HUES64 (cell line): Measurements from ENCODE around the gene EFCC1.

ENCODE experiments used
- H3K27ac ChIP-seq: 2 replicates; pipeline ENCODE4 v1.7.0; 2013; ENCODE audit warnings: low read depth, low read length, inconsistent platforms
- H3K27me3 ChIP-seq: 2 replicates; pipeline ENCODE4 v1.6.1; 2013; ENCODE audit warnings: mild to moderate bottlenecking, low read length; ENCODE audit not compliant: insufficient read depth
- H3K36me3 ChIP-seq: 2 replicates; pipeline ENCODE4 v1.6.1; 2013; ENCODE audit warnings: mild to moderate bottlenecking, low read length; ENCODE audit not compliant: insufficient read depth
- H3K4me1 ChIP-seq: 2 replicates; pipeline ENCODE4 v1.6.1; 2013; ENCODE audit warnings: mild to moderate bottlenecking, low read length, moderate library complexity; ENCODE audit not compliant: insufficient read depth
- H3K4me3 ChIP-seq: 2 replicates; pipeline ENCODE4 v1.5.1; 2013; ENCODE audit warnings: mild to moderate bottlenecking, low read length, moderate library complexity
- H3K9ac ChIP-seq: 2 replicates; pipeline ENCODE4 v1.6.1; 2013; ENCODE audit warnings: mild to moderate bottlenecking, low read depth, low read length
- H3K9me3 ChIP-seq: 2 replicates; pipeline ENCODE4 v1.6.1; 2013; ENCODE audit warnings: low read depth, low read length; ENCODE audit not compliant: insufficient read depth
- WGBS: fragments of 150-250, 120-280 bp; methylation state at CpG from one replicate; pipeline ENCODE4 v1.1.7; 2013; ENCODE audit warnings: missing lambda C conversion rate; 5-methylcytosine and 5-hydroxymethylcytosine counted together

Gene EFCC1

GRCh38 chr3:129035360-129036221 lies 34.5 kb downstream of the EFCC1 start:
- Histone ChIP-seq H3K27me3 (no peaks in the 10 kb centered on the region), H3K9ac (no peak overlapping the region), H3K27ac (no peak overlapping the region), H3K4me1 (no peaks in the 10 kb centered on the region), H3K9me3 (no peaks in the 10 kb centered on the region), H3K36me3 (no peaks in the 10 kb centered on the region), H3K4me3 (no peak overlapping the region)
- WGBS: 94% methylated on average over 11 of the region's 11 CpGs

- 88% methylated on average over 10 of the region's 10 CpGs for WGBS
- no peaks in the 10 kb centered on the region for H3K9me3 ChIP-seq
- H3K27ac ChIP-seq: no peak overlapping the region
- H3K4me1 ChIP-seq: no peaks in the 10 kb centered on the region
- no peaks in the 10 kb centered on the region for H3K27me3 ChIP-seq
- no peak overlapping the region for H3K9ac ChIP-seq
- no peaks in the 10 kb centered on the region for H3K36me3 ChIP-seq
- no peak overlapping the region for H3K4me3 ChIP-seq
These were observed 35.4 kb downstream of the EFCC1 start for GRCh38 chr3:129036222-129037092.

DNA sequence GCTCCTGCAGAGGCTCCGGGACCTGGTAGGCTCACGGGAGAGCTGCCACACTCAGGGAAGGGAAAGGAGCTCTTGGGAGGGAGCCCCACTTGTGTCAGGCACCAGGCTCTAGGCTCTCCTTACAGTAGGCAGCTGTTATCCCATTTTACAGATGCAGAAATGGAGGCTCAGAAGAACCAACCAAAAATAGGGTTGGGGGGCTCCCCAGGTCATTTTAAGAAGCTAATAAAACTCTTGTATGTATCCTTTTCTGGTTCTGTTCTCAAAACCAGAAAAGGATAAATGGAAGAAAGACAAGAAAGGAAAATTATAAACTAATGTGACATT lies 36.0 kb downstream of the EFCC1 start:
- no peaks in the 10 kb centered on the region for H3K4me1 ChIP-seq
- H3K36me3 ChIP-seq: no peaks in the 10 kb centered on the region
- no peak overlapping the region for H3K4me3 ChIP-seq
- H3K27ac ChIP-seq: no peak overlapping the region
- WGBS: 50% methylated on average over 2 of the region's 2 CpGs
- no peaks in the 10 kb centered on the region for H3K9me3 ChIP-seq
- H3K27me3 ChIP-seq: no peaks in the 10 kb centered on the region
- H3K9ac ChIP-seq: no peak overlapping the region

DNA sequence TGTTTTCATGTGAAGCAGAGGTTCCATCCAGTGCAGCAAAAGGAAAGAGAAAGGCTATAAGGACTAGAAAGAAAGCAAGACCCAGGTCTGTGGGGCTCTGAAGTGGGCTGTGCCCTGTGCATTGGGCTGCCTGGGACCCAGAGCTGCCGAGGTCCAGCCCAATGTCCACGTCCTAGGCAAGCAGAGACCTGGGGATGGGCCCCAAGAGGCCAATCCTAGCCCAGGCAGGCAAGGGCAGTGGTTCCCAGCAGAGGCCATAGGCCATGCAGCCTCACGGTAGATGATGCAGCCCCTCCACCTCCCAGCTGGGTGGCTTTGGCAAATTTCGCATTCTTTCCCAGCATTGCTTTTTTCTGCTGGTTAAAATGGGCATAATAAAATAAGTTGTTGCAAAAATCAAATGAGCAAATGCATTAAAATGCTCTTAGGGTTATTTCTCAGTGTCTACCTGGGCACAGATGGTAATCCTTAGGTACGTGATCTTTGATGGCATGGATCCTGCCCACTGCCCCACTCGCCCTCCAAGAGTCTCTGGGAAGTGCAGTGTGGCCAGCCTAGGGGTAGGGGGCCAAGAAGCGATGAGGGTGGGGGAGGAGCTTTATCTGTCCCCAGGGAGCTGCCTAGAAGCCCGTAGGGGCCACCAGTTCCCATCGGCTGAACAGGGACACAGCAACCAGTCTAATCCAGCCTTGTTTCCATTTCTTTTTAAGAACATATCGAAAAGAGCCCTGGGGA lies 37.2 kb downstream of the EFCC1 start:
- no peaks in the 10 kb centered on the region for H3K4me1 ChIP-seq
- H3K9me3 ChIP-seq: no peaks in the 10 kb centered on the region
- H3K4me3 ChIP-seq: no peak overlapping the region
- no peak overlapping the region for H3K9ac ChIP-seq
- no peak overlapping the region for H3K27ac ChIP-seq
- 85% methylated on average over 10 of the region's 10 CpGs for WGBS
- no peaks in the 10 kb centered on the region for H3K27me3 ChIP-seq
- H3K36me3 ChIP-seq: no peaks in the 10 kb centered on the region

- Histone ChIP-seq H3K27ac (no peak overlapping the region), H3K4me3 (no peak overlapping the region), H3K4me1 (no peaks in the 10 kb centered on the region), H3K27me3 (no peaks in the 10 kb centered on the region), H3K9me3 (no peaks in the 10 kb centered on the region), H3K36me3 (no peaks in the 10 kb centered on the region), H3K9ac (no peak overlapping the region)
- WGBS: 88% methylated on average over 14 of the region's 14 CpGs
These were observed 38.4 kb downstream of the EFCC1 start for GRCh38 chr3:129039271-129040038.

GRCh38 chr3:129040039-129040336 lies 38.9 kb downstream of the EFCC1 start:
- Histone ChIP-seq H3K4me3 (no peak overlapping the region), H3K27me3 (no peaks in the 10 kb centered on the region), H3K9me3 (no peaks in the 10 kb centered on the region), H3K4me1 (no peaks in the 10 kb centered on the region), H3K9ac (no peak overlapping the region), H3K36me3 (no peaks in the 10 kb centered on the region), H3K27ac (no peak overlapping the region)
- WGBS: 90% methylated on average over 3 of the region's 3 CpGs

GRCh38 chr3:129040579-129041300 lies 39.6 kb downstream of the EFCC1 start:
- no peak overlapping the region for H3K9ac ChIP-seq
- no peak overlapping the region for H3K4me3 ChIP-seq
- peaks cover 3% of the 10 kb centered on the region; the same call in 1 of the 2 replicates for H3K27me3 ChIP-seq
- H3K4me1 ChIP-seq: no peaks in the 10 kb centered on the region
- WGBS: 81% methylated on average over 15 of the region's 15 CpGs
- H3K9me3 ChIP-seq: no peaks in the 10 kb centered on the region
- no peaks in the 10 kb centered on the region for H3K36me3 ChIP-seq
- H3K27ac ChIP-seq: no peak overlapping the region

DNA sequence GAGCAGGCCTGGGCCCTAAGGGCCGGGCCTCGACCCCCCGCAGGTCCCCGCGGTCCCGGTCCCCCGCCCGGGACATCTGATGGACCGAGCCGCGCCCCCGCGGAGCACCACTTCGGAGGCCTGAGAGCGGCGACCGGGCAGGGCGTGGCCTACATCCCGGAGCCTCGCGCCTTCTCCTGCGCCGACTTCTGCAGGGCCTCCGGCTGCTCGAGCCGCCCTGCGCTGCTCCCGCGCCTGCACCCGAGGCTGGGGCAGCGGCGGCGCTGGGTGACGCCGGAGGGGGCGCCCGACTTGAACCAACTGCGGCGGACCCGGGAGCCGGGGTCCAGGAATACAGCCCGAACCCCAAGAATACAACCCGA lies 44.6 kb downstream of the EFCC1 start:
- 81% methylated on average over 43 of the region's 43 CpGs for WGBS
- Histone ChIP-seq H3K4me3 (0 out of 2 replicates have a peak overlapping the region, but pooled peaks have one; percentile 21), H3K9ac (no peak overlapping the region)

DNA sequence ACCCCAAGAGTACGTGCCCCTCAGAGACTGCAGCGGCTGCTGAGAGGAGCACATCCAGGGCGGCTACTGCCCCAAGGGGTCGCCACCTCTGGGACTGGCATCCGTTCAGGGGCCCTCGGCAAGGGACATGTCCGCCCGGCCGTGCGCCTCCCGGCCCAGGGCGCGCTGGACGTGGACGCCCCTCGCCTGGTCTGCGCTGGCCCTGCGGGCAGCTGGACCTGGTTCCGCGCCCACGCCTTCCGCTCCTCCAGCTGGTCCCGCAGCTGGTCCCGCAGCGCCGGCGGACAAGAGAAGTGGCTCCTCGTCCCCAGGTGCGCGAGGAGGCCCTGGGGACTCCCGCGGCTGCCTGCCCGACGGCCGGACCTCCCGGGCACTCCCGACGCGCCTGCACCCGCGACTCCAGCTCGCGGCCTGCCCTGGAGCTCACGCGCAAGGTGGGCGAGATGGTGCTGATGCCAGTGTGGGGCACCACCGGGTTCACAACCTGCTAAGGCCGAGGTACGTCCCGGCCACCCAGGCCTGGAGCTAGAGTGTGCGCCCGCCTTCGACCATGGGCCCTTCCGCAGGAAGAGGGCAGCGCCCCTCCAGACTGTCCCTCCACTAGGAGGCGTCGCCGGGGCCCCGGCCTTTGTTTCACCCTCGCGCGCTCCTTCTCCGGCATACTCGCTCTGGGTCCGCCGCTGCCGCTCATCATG lies 45.1 kb downstream of the EFCC1 start:
- H3K4me3 ChIP-seq: 0 out of 2 replicates have a peak overlapping the region, but pooled peaks have one; percentile 21
- WGBS: 95% methylated on average over 67 of the region's 67 CpGs
- H3K9me3 ChIP-seq: peaks cover 3% of the 10 kb centered on the region; the same call in 1 of the 2 replicates
- no peak overlapping the region for H3K9ac ChIP-seq
- H3K4me1 ChIP-seq: no peaks in the 10 kb centered on the region
- H3K36me3 ChIP-seq: no peaks in the 10 kb centered on the region
- H3K27me3 ChIP-seq: peaks cover 9% of the 10 kb centered on the region
- no peak overlapping the region for H3K27ac ChIP-seq

More for the DNA sequence above, 44.6 kb downstream of the EFCC1 start:
- Histone ChIP-seq H3K9me3 (peaks cover 3% of the 10 kb centered on the region; the same call in 1 of the 2 replicates), H3K27ac (no peak overlapping the region), H3K27me3 (peaks cover 9% of the 10 kb centered on the region), H3K36me3 (no peaks in the 10 kb centered on the region), H3K4me1 (no peaks in the 10 kb centered on the region)
